BJ (cell line): Measurements from ENCODE around the gene RABGAP1. TPM values are rescaled to one million over a fixed set of nuclear protein-coding genes. Genes with fewer than 3 reads are reported as not detected.

Source experiments
- CTCF ChIA-PET: fragments of 350-600 bp; formaldehyde crosslinking; extraction: SDS; loops from one replicate; lab custom pipeline; 2021; ENCODE audit warnings: antibody characterized with exemption, inconsistent platforms; lab: Yijun Ruan, JAX
- POLR2A ChIA-PET: fragments of 300-600 bp; sonication (Branson Sonifier 250); formaldehyde crosslinking; extraction: SDS; loops from one replicate; lab custom pipeline; 2021; ENCODE audit warnings: antibody characterized with exemption; lab: Charles Lee
- DNase-seq: peaks from one replicate; pipeline ENCODE4 v3.0.0-alpha.2; 2011; ENCODE audit warnings: low read depth
- H3K27me3 ChIP-seq: 2 replicates; pipeline ENCODE4 v1.6.0; 2011; ENCODE audit warnings: low read length; ENCODE audit not compliant: control insufficient read depth, insufficient read depth
- H3K36me3 ChIP-seq: 2 replicates; pipeline ENCODE4 v1.5.1; 2011; ENCODE audit warnings: low read length; ENCODE audit not compliant: control insufficient read depth, insufficient read depth
- H3K4me3 ChIP-seq: 2 replicates; pipeline ENCODE4 v1.5.1; 2011; ENCODE audit warnings: low read depth, mild to moderate bottlenecking, control low read depth, low read length
- CTCF ChIP-seq: IDR thresholded peaks from 2 replicates; pipeline ENCODE4 v1.5.1; 2011; ENCODE audit warnings: low read depth, mild to moderate bottlenecking, control low read depth, inconsistent platforms, low read length, moderate library complexity; ENCODE audit not compliant: insufficient read depth
- polyA plus RNA-seq: library from polyadenylated mRNA; depleted of rRNA; stranded (reverse); fragments of >200 nt; gene quantifications from 2 replicates; pipeline ENCODE4 v1.2.3, GENCODE V29; 2011

The RABGAP1 gene
- polyA plus RNA-seq, 1 experiment = 30.8 TPM

GRCh38 chr9:123011878-123012528 lies 71.2 kb downstream of the RABGAP1 start:
- Histone ChIP-seq H3K27me3 (no peaks in the 10 kb centered on the region), H3K36me3 (peaks cover 9% of the 10 kb centered on the region), H3K4me3 (no peak overlapping the region)
- TF ChIP-seq CTCF = no peak
- POLR2A ChIA-PET = no interaction called here
- CTCF ChIA-PET = no interaction called here
- DNase-seq = no peak

GRCh38 chr9:123016631-123017030 lies 75.8 kb downstream of the RABGAP1 start:
- Histone ChIP-seq H3K36me3 (peaks cover 9% of the 10 kb centered on the region), H3K4me3 (no peak overlapping the region), H3K27me3 (no peaks in the 10 kb centered on the region)
- DNase-seq = no peak
- no peak for TF ChIP-seq CTCF
- ChIA-PET POLR2A (no interaction called here), CTCF (interaction anchor here (1.7 kb wide), 1 partner anchor 26 kb away, joined by 5 read pairs; no protein-coding TSS in a partner anchor)

- no peak for DNase-seq
- Histone ChIP-seq H3K27me3 (no peaks in the 10 kb centered on the region), H3K4me3 (no peak overlapping the region), H3K36me3 (peaks cover 7% of the 10 kb centered on the region)
- ChIA-PET POLR2A (no interaction called here), CTCF (interaction anchor here (1.3 kb wide), 1 partner anchor 193 kb away, joined by 3 read pairs; the partner anchor contains the start of gene PDCL)
- no peak for TF ChIP-seq CTCF
These were observed 80.0 kb downstream of the RABGAP1 start for GRCh38 chr9:123020796-123021195.

- H3K36me3 ChIP-seq = peaks cover 1% of the 10 kb centered on the region; the same call in 1 of the 2 replicates
- H3K4me3 ChIP-seq = no peak overlapping the region
- TF ChIP-seq CTCF = no peak
- ChIA-PET POLR2A (interaction anchor here (0.7 kb wide), 1 partner anchor 16 kb away, joined by 12 read pairs; no protein-coding TSS in a partner anchor), CTCF (interaction anchor here (0.6 kb wide), 1 partner anchor 973 kb away, joined by 3 read pairs; no protein-coding TSS in a partner anchor)
- no peaks in the 10 kb centered on the region for H3K27me3 ChIP-seq
- no peak for DNase-seq
These were observed 85.6 kb downstream of the RABGAP1 start for GRCh38 chr9:123026425-123026824.

- H3K27me3 ChIP-seq = no peaks in the 10 kb centered on the region
- no peak for TF ChIP-seq CTCF
- H3K36me3 ChIP-seq = peaks cover 1% of the 10 kb centered on the region; the same call in 1 of the 2 replicates
- DNase-seq = no peak
- H3K4me3 ChIP-seq = no peak overlapping the region
- POLR2A ChIA-PET = no interaction called here
- CTCF ChIA-PET = no interaction called here
These were observed 86.7 kb downstream of the RABGAP1 start for GRCh38 chr9:123027517-123027916.
